Suprapubic skin (tissue), 4 donors: ENCODE measurements around the gene DLX2. TPM values are rescaled to one million over a fixed set of nuclear protein-coding genes. Genes with fewer than 3 reads are reported as not detected.

ENCODE experiments used
- DNase-seq, 2 donors: peaks; one replicate each; pipeline ENCODE4 v3.0.0-alpha.2; 2019; ENCODE audit warnings: low spot score in 2 of 2
- H3K27ac ChIP-seq: fragments of 200-600 bp; sonication (generic); one replicate; pipeline ENCODE4 v1.5.1; 2019
- H3K27me3 ChIP-seq: fragments of 200-600 bp; sonication (generic); one replicate; pipeline ENCODE4 v1.5.1; 2019
- H3K36me3 ChIP-seq: fragments of 200-600 bp; sonication (generic); one replicate; pipeline ENCODE4 v1.5.1; 2019
- H3K4me1 ChIP-seq: fragments of 200-600 bp; sonication (generic); one replicate; pipeline ENCODE4 v1.5.1; 2019
- H3K4me3 ChIP-seq: fragments of 200-600 bp; sonication (generic); one replicate; pipeline ENCODE4 v1.5.1; 2019; ENCODE audit warnings: mild to moderate bottlenecking
- H3K9me3 ChIP-seq: fragments of 200-600 bp; sonication (generic); one replicate; pipeline ENCODE4 v1.5.1; 2019
- CTCF ChIP-seq, 2 donors: fragments of 200-600 bp in 1 of 2; fragments of 450-650 bp in 1 of 2; sonication (generic) in 1 of 2; IDR thresholded peaks; one replicate each; pipeline ENCODE4 v1.5.1; 2016 to 2019; ENCODE audit warnings: antibody characterized with exemption in 2 of 2, mild to moderate bottlenecking in 1 of 2, moderate library complexity in 1 of 2
- EP300 ChIP-seq: sonication (generic); formaldehyde crosslinking; IDR thresholded peaks from one replicate; pipeline ENCODE4 v1.6.1; 2017; ENCODE audit warnings: antibody characterized with exemption
- POLR2A ChIP-seq, 2 donors: fragments of 450-650 bp; IDR thresholded peaks; one replicate each; pipeline ENCODE4 v1.6.1; 2017; ENCODE audit warnings: antibody characterized with exemption in 2 of 2, mild to moderate bottlenecking in 2 of 2, moderate library complexity in 2 of 2
- POLR2AphosphoS5 ChIP-seq, 3 donors: sonication (generic); formaldehyde crosslinking; IDR thresholded peaks; one replicate each; pipeline ENCODE4 v1.6.1; 2017; ENCODE audit warnings: antibody characterized with exemption in 3 of 3
- WGBS: methylation state at CpG from one replicate; pipeline ENCODE4 v1.1.5; 2018; 5-methylcytosine and 5-hydroxymethylcytosine counted together
- total RNA-seq, 4 donors: library from RNA; depleted of rRNA; stranded (reverse); fragments of >200 nt; gene quantifications; one replicate each; pipeline ENCODE4 v1.1.0, GENCODE V29; 2016

The DLX2 gene
- total RNA-seq, 4 donors from 2014 or later: 0.30 to 1.1 (median 0.42) TPM; not detected in 1

- no peaks in the 10 kb centered on the region for H3K9me3 ChIP-seq
- TF ChIP-seq POLR2AphosphoS5 (IDR thresholded peaks at IDR 0.05) (no peak), EP300 (no peak), POLR2A (IDR thresholded peaks at IDR 0.05) (no peak), CTCF (IDR thresholded peaks at IDR 0.05) (no peak)
- WGBS: 58% methylated on average over 25 of the region's 25 CpGs
- H3K27me3 ChIP-seq: peaks cover 73% of the 10 kb centered on the region
- no peak overlapping the region for H3K4me3 ChIP-seq
- H3K4me1 ChIP-seq: peaks cover 38% of the 10 kb centered on the region
- H3K27ac ChIP-seq: no peak overlapping the region
- no peaks in the 10 kb centered on the region for H3K36me3 ChIP-seq
- no peak for DNase-seq
Observed at GRCh38 chr2:172080641-172081220, 22.0 kb downstream of the DLX2 start.

- peaks cover 69% of the 10 kb centered on the region for H3K27me3 ChIP-seq
- H3K4me3 ChIP-seq: no peak overlapping the region
- DNase-seq: no peak
- H3K27ac ChIP-seq: no peak overlapping the region
- no peaks in the 10 kb centered on the region for H3K9me3 ChIP-seq
- peaks cover 31% of the 10 kb centered on the region for H3K4me1 ChIP-seq
- no peaks in the 10 kb centered on the region for H3K36me3 ChIP-seq
- WGBS: 73% methylated on average over 38 of the region's 38 CpGs
- TF ChIP-seq EP300 (no peak), POLR2AphosphoS5 (IDR thresholded peaks at IDR 0.05) (no peak), POLR2A (IDR thresholded peaks at IDR 0.05) (no peak), CTCF (IDR thresholded peaks at IDR 0.05) (no peak)
Observed at GRCh38 chr2:172079838-172080640, 22.7 kb downstream of the DLX2 start.

GRCh38 chr2:172079416-172079815 is 23.3 kb downstream of the DLX2 start:
- no peak overlapping the region for H3K27ac ChIP-seq
- TF ChIP-seq POLR2A (IDR thresholded peaks at IDR 0.05) (no peak), EP300 (no peak), CTCF (IDR thresholded peaks at IDR 0.05) (no peak), POLR2AphosphoS5 (IDR thresholded peaks at IDR 0.05) (no peak)
- DNase-seq: no peak
- H3K4me1 ChIP-seq: peaks cover 24% of the 10 kb centered on the region
- 93% methylated on average over 5 of the region's 5 CpGs for WGBS
- H3K36me3 ChIP-seq: no peaks in the 10 kb centered on the region
- H3K4me3 ChIP-seq: no peak overlapping the region
- peaks cover 63% of the 10 kb centered on the region for H3K27me3 ChIP-seq
- no peaks in the 10 kb centered on the region for H3K9me3 ChIP-seq

GRCh38 chr2:172074254-172074653 is 28.4 kb downstream of the DLX2 start:
- 98% methylated on average over 1 of the region's 1 CpG for WGBS
- DNase-seq: no peak
- Histone ChIP-seq H3K4me3 (no peak overlapping the region), H3K27me3 (peaks cover 14% of the 10 kb centered on the region), H3K9me3 (no peaks in the 10 kb centered on the region), H3K36me3 (no peaks in the 10 kb centered on the region), H3K27ac (no peak overlapping the region), H3K4me1 (no peaks in the 10 kb centered on the region)
- TF ChIP-seq EP300: no peak
- TF ChIP-seq POLR2A (IDR thresholded peaks at IDR 0.05): no peak
- no peak for TF ChIP-seq POLR2AphosphoS5 (IDR thresholded peaks at IDR 0.05)
- no peak for TF ChIP-seq CTCF (IDR thresholded peaks at IDR 0.05)

DNA sequence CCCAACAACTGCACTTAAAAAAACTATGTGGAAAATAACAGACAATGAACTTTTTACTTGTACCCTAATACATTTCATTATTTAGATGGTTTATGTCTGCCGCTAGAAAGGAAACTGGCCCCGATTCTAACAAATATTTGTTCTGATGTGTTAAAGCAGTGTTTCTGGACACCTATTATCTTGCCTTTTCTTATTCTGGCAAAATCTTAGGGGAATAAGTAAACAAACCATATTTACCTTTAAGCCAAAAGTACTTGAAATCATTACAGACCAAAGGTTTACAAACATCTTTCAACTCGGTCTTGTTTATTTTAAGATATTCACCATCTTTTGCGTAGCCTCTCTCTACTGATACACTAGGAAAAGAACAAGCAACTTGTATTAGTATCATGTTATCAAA is 29.2 kb downstream of the DLX2 start:
- Histone ChIP-seq H3K36me3 (no peaks in the 10 kb centered on the region), H3K4me1 (no peaks in the 10 kb centered on the region), H3K4me3 (no peak overlapping the region), H3K9me3 (no peaks in the 10 kb centered on the region), H3K27ac (no peak overlapping the region), H3K27me3 (peaks cover 7% of the 10 kb centered on the region)
- DNase-seq: no peak
- TF ChIP-seq EP300 (no peak), POLR2A (IDR thresholded peaks at IDR 0.05) (no peak), POLR2AphosphoS5 (IDR thresholded peaks at IDR 0.05) (no peak), CTCF (IDR thresholded peaks at IDR 0.05) (no peak)
- 96% methylated on average over 4 of the region's 4 CpGs for WGBS
